H1 (cell line): Measurements from ENCODE around the gene CCNG1. TPM values are rescaled to one million over a fixed set of nuclear protein-coding genes. Genes with fewer than 3 reads are reported as not detected.

ENCODE experiments used
- CTCF ChIA-PET: fragments of 300-600 bp; sonication (Branson Sonifier 250); formaldehyde crosslinking; loops from one replicate; lab custom pipeline; 2021; ENCODE audit not compliant: partially characterized antibody; lab: Charles Lee
- POLR2A ChIA-PET: fragments of 300-600 bp; sonication (Branson Sonifier 250); formaldehyde crosslinking; loops from one replicate; lab custom pipeline; 2021; ENCODE audit warnings: inconsistent platforms; ENCODE audit not compliant: partially characterized antibody; lab: Charles Lee
- DNase-seq, 2 experiments: peaks; one replicate each; pipeline versions ENCODE4 v3.0.0 to v3.0.0-alpha.2; 2010 to 2022; ENCODE audit warnings: low spot score in 2 of 2, low read depth in 1 of 2, mixed read lengths in 1 of 2
- FAIRE-seq: peaks from 2 replicates; lab custom pipeline; 2011; peaks lifted over from hg19 to GRCh38; lab: Jason Lieb, UNC
- H2AFZ ChIP-seq: 2 replicates; pipeline ENCODE4 v1.8.1; 2012; ENCODE audit warnings: low read length, inconsistent platforms
- H2AK5ac ChIP-seq: 2 replicates; pipeline ENCODE4 v1.6.1; 2013; ENCODE audit warnings: low read depth, low read length
- H2BK120ac ChIP-seq: replicated peaks from 2 replicates; pipeline ENCODE3; 2013; ENCODE audit warnings: low read depth, low read length, inconsistent platforms
- H2BK12ac ChIP-seq: 2 replicates; pipeline ENCODE4 v1.6.1; 2013; ENCODE audit warnings: low read depth, low read length
- H2BK15ac ChIP-seq: 2 replicates; pipeline ENCODE4 v1.6.1; 2013; ENCODE audit warnings: low read length
- H2BK20ac ChIP-seq: 2 replicates; pipeline ENCODE4 v1.6.1; 2013; ENCODE audit warnings: low read length
- H2BK5ac ChIP-seq: 2 replicates; pipeline ENCODE4 v1.6.1; 2013; ENCODE audit warnings: low read depth, low read length
- H3K14ac ChIP-seq: 2 replicates; pipeline ENCODE4 v1.6.1; 2013; ENCODE audit warnings: inconsistent platforms; ENCODE audit not compliant: insufficient read length
- H3K18ac ChIP-seq: 2 replicates; pipeline ENCODE4 v1.6.1; 2013; ENCODE audit warnings: low read length; ENCODE audit errors: extremely low read depth
- H3K23ac ChIP-seq: 2 replicates; pipeline ENCODE4 v1.6.1; 2013; ENCODE audit warnings: inconsistent platforms; ENCODE audit not compliant: insufficient read length
- H3K23me2 ChIP-seq: 2 replicates; pipeline ENCODE4 v1.6.1; 2013; ENCODE audit warnings: low read depth, low read length
- H3K27ac ChIP-seq: 2 replicates; pipeline ENCODE4 v1.6.1; 2011; ENCODE audit warnings: low read depth, low read length, inconsistent platforms
- H3K27me3 ChIP-seq, 4 experiments: replicated peaks in 1 of 4; 1 replicate in 1 of 4; 2 replicates in 3 of 4; pipeline versions ENCODE4 v1.6.1 to v1.8.1; 2011 to 2013; ENCODE audit warnings: low read length in 3 of 4, mild to moderate bottlenecking in 3 of 4, inconsistent platforms in 2 of 4, mixed read lengths in 2 of 4, moderate library complexity in 1 of 4; ENCODE audit not compliant: control insufficient read depth in 3 of 4, insufficient read depth in 3 of 4; ENCODE audit errors: extremely low read depth in 1 of 4
- H3K36me3 ChIP-seq, 4 experiments: 2 replicates each; pipeline versions ENCODE4 v1.6.1 to v1.8.1; 2011 to 2013; ENCODE audit warnings: mild to moderate bottlenecking in 4 of 4, low read length in 3 of 4, moderate library complexity in 2 of 4, control low read depth in 1 of 4, inconsistent platforms in 1 of 4; ENCODE audit not compliant: insufficient read depth in 4 of 4, control insufficient read depth in 2 of 4
- H3K4ac ChIP-seq: replicated peaks from 2 replicates; pipeline ENCODE3; 2013; ENCODE audit warnings: low read length, low read depth, mixed read lengths, inconsistent platforms; ENCODE audit not compliant: insufficient read length
- H3K4me1 ChIP-seq, 4 experiments: replicated peaks in 1 of 4; 1 replicate in 1 of 4; 2 replicates in 3 of 4; pipeline versions ENCODE4 v1.6.1 to v1.8.1; 2011 to 2013; ENCODE audit warnings: low read length in 3 of 4, inconsistent platforms in 2 of 4, mixed read lengths in 1 of 4; ENCODE audit not compliant: insufficient read depth in 4 of 4, control insufficient read depth in 3 of 4
- H3K4me2 ChIP-seq, 2 experiments: 2 replicates each; pipeline versions ENCODE4 v1.6.1 to v1.8.1; 2011 to 2013; ENCODE audit warnings: low read depth in 2 of 2, low read length in 2 of 2, control low read depth in 1 of 2, inconsistent platforms in 1 of 2, mild to moderate bottlenecking in 1 of 2; ENCODE audit not compliant: insufficient read depth in 1 of 2
- H3K4me3 ChIP-seq, 4 experiments: fragments of 200-600, 300-600 bp in 1 of 4; sonication (generic), shearing (Covaris generic), sonication (Bioruptor Twin) in 1 of 4; 2 replicates each; pipeline versions ENCODE4 v1.5.1 to v1.8.1; 2011 to 2016; ENCODE audit warnings: low read length in 4 of 4, low read depth in 3 of 4, control low read depth in 2 of 4, inconsistent platforms in 2 of 4, mild to moderate bottlenecking in 2 of 4, mixed read lengths in 1 of 4, moderate library complexity in 1 of 4; ENCODE audit not compliant: insufficient read depth in 2 of 4; ENCODE audit errors: extremely low read depth in 1 of 4
- H3K56ac ChIP-seq: replicated peaks from 2 replicates; pipeline ENCODE3; 2013; ENCODE audit warnings: low read depth, mild to moderate bottlenecking, mixed read lengths, low read length, inconsistent platforms; ENCODE audit not compliant: insufficient read length
- H3K79me1 ChIP-seq: 2 replicates; pipeline ENCODE4 v1.6.1; 2013; ENCODE audit warnings: low read depth, low read length, control low read depth
- H3K79me2 ChIP-seq, 2 experiments: 2 replicates each; pipeline versions ENCODE4 v1.6.1 to v1.8.1; 2012 to 2013; ENCODE audit warnings: low read length in 2 of 2, mild to moderate bottlenecking in 2 of 2, inconsistent platforms in 1 of 2; ENCODE audit not compliant: insufficient read depth in 2 of 2, control insufficient read depth in 1 of 2
- H3K9ac ChIP-seq, 4 experiments: replicated peaks in 1 of 4; 1 replicate in 1 of 4; 2 replicates in 3 of 4; pipeline versions ENCODE4 v1.6.1 to v1.8.1; 2011 to 2013; ENCODE audit warnings: low read depth in 3 of 4, low read length in 3 of 4, control low read depth in 2 of 4, mild to moderate bottlenecking in 2 of 4, moderate library complexity in 2 of 4, inconsistent platforms in 1 of 4; ENCODE audit errors: extremely low read depth in 1 of 4
- H3K9me3 ChIP-seq, 2 experiments: 2 replicates each; pipeline versions ENCODE4 v1.6.1 to v1.8.1; 2012 to 2013; ENCODE audit warnings: mild to moderate bottlenecking in 2 of 2, moderate library complexity in 2 of 2, control low read depth in 1 of 2, inconsistent platforms in 1 of 2, low read depth in 1 of 2, low read length in 1 of 2, mixed read lengths in 1 of 2; ENCODE audit not compliant: insufficient read depth in 2 of 2
- H4K20me1 ChIP-seq, 2 experiments: replicated peaks in 1 of 2; 2 replicates each; pipeline versions ENCODE3 to v1.8.1; 2011 to 2013; ENCODE audit warnings: inconsistent platforms in 2 of 2, low read length in 2 of 2, mild to moderate bottlenecking in 1 of 2; ENCODE audit not compliant: insufficient read depth in 2 of 2, control insufficient read depth in 1 of 2
- H4K5ac ChIP-seq: 2 replicates; pipeline ENCODE4 v1.6.1; 2013; ENCODE audit warnings: low read length, low read depth, mixed read lengths, inconsistent platforms; ENCODE audit not compliant: insufficient read length
- H4K8ac ChIP-seq: 2 replicates; pipeline ENCODE4 v1.8.0; 2013; ENCODE audit warnings: mild to moderate bottlenecking, moderate library complexity, low read length, inconsistent platforms; ENCODE audit not compliant: insufficient read depth; ENCODE audit errors: extremely low read depth
- H4K91ac ChIP-seq: replicated peaks from 2 replicates; pipeline ENCODE3; 2013; ENCODE audit warnings: low read length, mixed read lengths, inconsistent platforms; ENCODE audit not compliant: insufficient read length
- JUN ChIP-seq: IDR thresholded peaks from 2 replicates; pipeline ENCODE4 v1.6.1; 2011; ENCODE audit warnings: low read depth, mild to moderate bottlenecking, improper control_type of control experiment, low read length
- POLR2A ChIP-seq, 2 experiments: IDR thresholded peaks; 1 replicate in 1 of 2; 2 replicates in 1 of 2; pipeline ENCODE4 v1.6.1; 2011; ENCODE audit warnings: low read depth in 2 of 2, low read length in 2 of 2, mild to moderate bottlenecking in 2 of 2; ENCODE audit errors: control extremely low read depth in 1 of 2
- POLR2AphosphoS5 ChIP-seq: IDR thresholded peaks from 2 replicates; pipeline ENCODE4 v1.6.1; 2011; ENCODE audit warnings: low read depth, low read length
- WGBS, 2 experiments: shearing (Covaris generic) in 1 of 2; methylation state at CpG; one replicate each; pipeline versions ENCODE4 v1.1.6 to v1.1.7; 2013 to 2015; ENCODE audit warnings: low lambda C conversion rate in 2 of 2, mixed read lengths in 2 of 2, inconsistent platforms in 1 of 2, low coverage in 1 of 2, missing lambda C conversion rate in 1 of 2; ENCODE audit not compliant: insufficient replicate concordance in 2 of 2, insufficient coverage in 1 of 2, insufficient read length in 1 of 2; ENCODE audit errors: extremely low coverage in 1 of 2, missing lambda C conversion rate in 1 of 2; 5-methylcytosine and 5-hydroxymethylcytosine counted together
- polyA plus RNA-seq, 7 experiments: library from polyadenylated mRNA; depleted of rRNA in 3 of 7; stranded (reverse) in 5 of 7; unstranded in 2 of 7; fragments of >200 nt in 5 of 7; fragments of 200-250 nt in 2 of 7; gene quantifications; 1 replicate in 5 of 7; 2 replicates in 1 of 7; 4 replicates in 1 of 7; pipeline versions ENCODE4 v1.2.1 to v1.2.3, GENCODE V29; 2011 to 2013; ENCODE audit warnings: missing spikeins in 2 of 7, mixed read lengths in 2 of 7
- total RNA-seq: library from RNA; stranded (reverse); fragmentation: NEBNext Ultra II Directional; extraction: Animal tissue kit (Norgen Biotek cat#: 25700); gene quantifications from 2 replicates; pipeline ENCODE4 v1.2.1, GENCODE V29; 2021

CCNG1 gene
- total and polyA plus RNA-seq, 2 of the 8 experiments (the other 6 are each of a cell fraction or from before 2014, with no cell fraction given): 165 to 369 TPM

DNA sequence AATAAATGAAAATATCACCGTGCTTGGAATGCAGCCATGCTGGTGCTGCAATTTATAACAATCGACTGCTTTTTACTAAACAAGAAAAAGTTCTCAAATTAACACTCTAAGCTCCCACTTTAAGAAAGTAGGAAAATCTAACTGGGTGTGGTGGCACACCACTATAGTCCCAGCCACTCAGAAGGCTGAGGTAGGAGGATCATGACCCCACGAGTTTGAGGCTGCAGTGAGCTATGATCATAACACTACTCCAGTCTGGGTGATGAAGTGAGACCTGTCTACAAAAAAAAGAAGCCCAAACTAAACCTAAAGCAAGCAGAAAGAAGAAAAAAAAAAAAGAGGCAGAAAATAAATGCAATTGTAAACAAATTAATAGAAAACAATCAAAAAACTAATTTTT lies 10.5 kb downstream of the CCNG1 start:
- FAIRE-seq (no peak), DNase-seq (no peak)
- no peak overlapping the region for H3K14ac ChIP-seq
- H3K9ac ChIP-seq: no peak overlapping the region
- TF ChIP-seq POLR2AphosphoS5 (peak; percentile 69), POLR2A (IDR thresholded peaks at IDR 0.05; ENCODE audit: control extremely low read depth in 1 of 2, low read depth in 2 of 2, low read length in 2 of 2) (peak in 1 of 2 experiments; percentile 32; a peak in 1 of 3 replicates), JUN (no peak)
- no peak overlapping the region for H2AFZ ChIP-seq
- ChIA-PET CTCF (interaction anchor here (1.1 kb wide), 1 partner anchor 12 kb away, joined by 3 read pairs; the partner anchor contains the start of genes HMMR and NUDCD2), POLR2A (interaction anchor here (1.0 to 5.0 kb wide), 3 partner anchors 9 to 13 kb away, joined by 3 to 61 read pairs (median 6); partner anchors contain the start of genes HMMR and NUDCD2)
- H4K20me1 ChIP-seq: peaks cover 0 to 5% of the 10 kb centered on the region in 2 experiments
- H3K79me1 ChIP-seq: no peaks in the 10 kb centered on the region
- no peaks in the 10 kb centered on the region for H3K79me2 ChIP-seq
- no peaks in the 10 kb centered on the region for H3K23me2 ChIP-seq
- 92% methylated on average over 3 of the region's 3 CpGs; no CpG with 5 or more reads in 1 of the 2 experiments for WGBS, 2 experiments
- no peak overlapping the region for H3K4ac ChIP-seq
- no peak overlapping the region for H2BK12ac ChIP-seq
- no peak overlapping the region for H3K4me2 ChIP-seq
- no peak overlapping the region for H4K8ac ChIP-seq
- H2BK20ac ChIP-seq: no peak overlapping the region
- H3K9me3 ChIP-seq: no peaks in the 10 kb centered on the region
- H3K27ac ChIP-seq: no peak overlapping the region
- H3K36me3 ChIP-seq: peaks cover 2 to 82% (median 42%) of the 10 kb centered on the region in 4 experiments; a peak in 6 of 8 replicates
- no peak overlapping the region for H3K56ac ChIP-seq
- no peak overlapping the region for H2BK15ac ChIP-seq
- no peaks in the 10 kb centered on the region for H3K27me3 ChIP-seq
- H3K4me3 ChIP-seq: no peak overlapping the region
- no peak overlapping the region for H3K23ac ChIP-seq
- H4K91ac ChIP-seq: no peak overlapping the region
- H2AK5ac ChIP-seq: no peak overlapping the region
- no peak overlapping the region for H3K18ac ChIP-seq
- H2BK5ac ChIP-seq: no peak overlapping the region
- no peaks in the 10 kb centered on the region for H3K4me1 ChIP-seq
- no peak overlapping the region for H4K5ac ChIP-seq
- H2BK120ac ChIP-seq: no peak overlapping the region
